ENCODE results near the gene LRPPRC. TPM values are rescaled to one million over a fixed set of nuclear protein-coding genes. Genes with fewer than 3 reads are reported as not detected.

The LRPPRC gene
- total RNA-seq, 1 donor from 2014 or later: 80.3 TPM

- DNase-seq (ENCODE audit: low read depth): no peak
These were observed 123.6 kb downstream of the LRPPRC start for GRCh38 chr2:43872151-43872550.

GRCh38 chr2:43855292-43855691 lies 140.5 kb downstream of the LRPPRC start:
- no peak for DNase-seq (ENCODE audit: low read depth)

- DNase-seq (ENCODE audit: low read depth): no peak
These were observed 141.1 kb downstream of the LRPPRC start for GRCh38 chr2:43854671-43855070.

GRCh38 chr2:43853141-43854081 lies 142.4 kb downstream of the LRPPRC start:
- peak; percentile 40 for DNase-seq (ENCODE audit: low read depth)

GRCh38 chr2:43852196-43852730 lies 143.5 kb downstream of the LRPPRC start:
- DNase-seq (ENCODE audit: low read depth): no peak

GRCh38 chr2:43851011-43851980 lies 144.5 kb downstream of the LRPPRC start:
- DNase-seq (ENCODE audit: low read depth): peak; percentile 71

- peak; percentile 27 for DNase-seq (ENCODE audit: low read depth)
These were observed 147.6 kb downstream of the LRPPRC start for GRCh38 chr2:43848214-43848613.

- DNase-seq (ENCODE audit: low read depth): no peak
These were observed 149.5 kb downstream of the LRPPRC start for GRCh38 chr2:43846140-43846793.

- DNase-seq (ENCODE audit: low read depth): no peak
These were observed 150.6 kb downstream of the LRPPRC start for GRCh38 chr2:43845181-43845580.

- no peak for DNase-seq (ENCODE audit: low read depth)
These were observed 152.9 kb downstream of the LRPPRC start for GRCh38 chr2:43842866-43843226.

GRCh38 chr2:43841949-43842865 lies 153.6 kb downstream of the LRPPRC start:
- no peak for DNase-seq (ENCODE audit: low read depth)

GRCh38 chr2:43840965-43841364 lies 154.8 kb downstream of the LRPPRC start:
- no peak for DNase-seq (ENCODE audit: low read depth)

- DNase-seq (ENCODE audit: low read depth): no peak
These were observed 155.8 kb downstream of the LRPPRC start for GRCh38 chr2:43839776-43840564.

- no peak for DNase-seq (ENCODE audit: low read depth)
These were observed 157.1 kb downstream of the LRPPRC start, which contains the start of the genes ABCG5 and ABCG8 for GRCh38 chr2:43838560-43839267. ABCG5 (minus strand) TSS chr2:43838839; CDS start chr2:43838679, 160 bp downstream. ABCG8 (plus strand) TSS chr2:43838971; CDS start chr2:43839054, 83 bp downstream.

- DNase-seq (ENCODE audit: low read depth): no peak
These were observed 157.8 kb downstream of the LRPPRC start for GRCh38 chr2:43837831-43838559.

GRCh38 chr2:43837033-43837432 lies 158.8 kb downstream of the LRPPRC start:
- no peak for DNase-seq (ENCODE audit: low read depth)

All from myocyte (in vitro differentiated cells).